ENCODE data around the gene CNN3. TPM values are rescaled to one million over a fixed set of nuclear protein-coding genes. Genes with fewer than 3 reads are reported as not detected.

CNN3 gene
- polyA plus RNA-seq, 1 of the 3 experiments (the other 2 are of a cell fraction), result 204 TPM

DNA sequence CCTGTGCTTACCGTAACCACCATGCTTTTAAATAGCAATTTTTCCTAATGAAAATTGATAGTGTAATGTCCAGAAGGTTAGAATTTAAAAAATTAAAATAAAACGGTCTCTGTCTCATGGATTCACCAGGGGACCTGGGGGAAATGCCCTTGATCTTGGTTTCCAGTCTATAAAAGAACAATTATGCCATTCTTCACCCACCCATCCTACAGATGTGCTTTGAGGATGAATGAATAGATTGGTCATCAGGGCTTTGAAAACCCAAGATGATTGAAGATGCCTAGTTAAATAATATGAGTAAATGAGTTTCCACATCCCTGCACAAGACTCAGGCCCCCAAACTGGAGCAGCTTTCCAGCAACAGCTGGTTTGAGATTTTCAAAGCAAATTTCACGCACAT, 38.7 kb downstream of the CNN3 start:
- no peaks in the 10 kb centered on the region for H3K79me2 ChIP-seq (ENCODE audit: insufficient read depth)
- H3K9ac ChIP-seq, result no peak overlapping the region
- ChIA-PET CTCF (interaction anchor here (1.7 kb wide), 1 partner anchor 155 kb away, joined by 4 read pairs; no protein-coding TSS in a partner anchor), POLR2A (interaction anchor here (0.8 kb wide), 1 partner anchor 27 kb away, joined by 3 read pairs; no protein-coding TSS in a partner anchor)
- no peak overlapping the region for H3K4me3 ChIP-seq (ENCODE audit: low read depth in 2 of 2, low read length in 1 of 2)
- TF ChIP-seq, protein P1, sequence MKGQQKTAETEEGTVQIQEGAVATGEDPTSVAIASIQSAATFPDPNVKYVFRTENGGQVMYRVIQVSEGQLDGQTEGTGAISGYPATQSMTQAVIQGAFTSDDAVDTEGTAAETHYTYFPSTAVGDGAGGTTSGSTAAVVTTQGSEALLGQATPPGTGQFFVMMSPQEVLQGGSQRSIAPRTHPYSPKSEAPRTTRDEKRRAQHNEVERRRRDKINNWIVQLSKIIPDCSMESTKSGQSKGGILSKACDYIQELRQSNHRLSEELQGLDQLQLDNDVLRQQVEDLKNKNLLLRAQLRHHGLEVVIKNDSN (IDR thresholded peaks at IDR 0.05; ENCODE audit: borderline replicate concordance, low read depth), result no peak
- TF ChIP-seq TEAD4 (IDR thresholded peaks at IDR 0.05; ENCODE audit: borderline replicate concordance, insufficient read depth) (no peak), RFX5 (IDR thresholded peaks at IDR 0.05; ENCODE audit: low read length) (no peak), FOSL2 (IDR thresholded peaks at IDR 0.05; ENCODE audit: borderline replicate concordance, low read depth) (no peak), RAD21 (IDR thresholded peaks at IDR 0.05; ENCODE audit: low read length) (no peak), RCOR1 (IDR thresholded peaks at IDR 0.05; ENCODE audit: low read length) (no peak), TAF1 (IDR thresholded peaks at IDR 0.05; ENCODE audit: borderline replicate concordance, low read depth, low read length) (no peak), TCF12 (IDR thresholded peaks at IDR 0.05) (no peak), SMC3 (IDR thresholded peaks at IDR 0.05; ENCODE audit: low read depth, low read length) (no peak), EZH2phosphoT487 (IDR thresholded peaks at IDR 0.05; ENCODE audit: borderline replicate concordance, low read depth) (no peak), FOXJ3 (CRISPR knock-in tag; IDR thresholded peaks at IDR 0.05) (no peak), ELF1 (IDR thresholded peaks at IDR 0.05) (no peak), FOXM1 (IDR thresholded peaks at IDR 0.05; ENCODE audit: low read depth) (no peak), GABPA (IDR thresholded peaks at IDR 0.05; ENCODE audit: low read depth) (no peak)
- TF ChIP-seq, protein P2, sequence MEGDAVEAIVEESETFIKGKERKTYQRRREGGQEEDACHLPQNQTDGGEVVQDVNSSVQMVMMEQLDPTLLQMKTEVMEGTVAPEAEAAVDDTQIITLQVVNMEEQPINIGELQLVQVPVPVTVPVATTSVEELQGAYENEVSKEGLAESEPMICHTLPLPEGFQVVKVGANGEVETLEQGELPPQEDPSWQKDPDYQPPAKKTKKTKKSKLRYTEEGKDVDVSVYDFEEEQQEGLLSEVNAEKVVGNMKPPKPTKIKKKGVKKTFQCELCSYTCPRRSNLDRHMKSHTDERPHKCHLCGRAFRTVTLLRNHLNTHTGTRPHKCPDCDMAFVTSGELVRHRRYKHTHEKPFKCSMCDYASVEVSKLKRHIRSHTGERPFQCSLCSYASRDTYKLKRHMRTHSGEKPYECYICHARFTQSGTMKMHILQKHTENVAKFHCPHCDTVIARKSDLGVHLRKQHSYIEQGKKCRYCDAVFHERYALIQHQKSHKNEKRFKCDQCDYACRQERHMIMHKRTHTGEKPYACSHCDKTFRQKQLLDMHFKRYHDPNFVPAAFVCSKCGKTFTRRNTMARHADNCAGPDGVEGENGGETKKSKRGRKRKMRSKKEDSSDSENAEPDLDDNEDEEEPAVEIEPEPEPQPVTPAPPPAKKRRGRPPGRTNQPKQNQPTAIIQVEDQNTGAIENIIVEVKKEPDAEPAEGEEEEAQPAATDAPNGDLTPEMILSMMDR (IDR thresholded peaks at IDR 0.05), result no peak
- TF ChIP-seq, protein P3, sequence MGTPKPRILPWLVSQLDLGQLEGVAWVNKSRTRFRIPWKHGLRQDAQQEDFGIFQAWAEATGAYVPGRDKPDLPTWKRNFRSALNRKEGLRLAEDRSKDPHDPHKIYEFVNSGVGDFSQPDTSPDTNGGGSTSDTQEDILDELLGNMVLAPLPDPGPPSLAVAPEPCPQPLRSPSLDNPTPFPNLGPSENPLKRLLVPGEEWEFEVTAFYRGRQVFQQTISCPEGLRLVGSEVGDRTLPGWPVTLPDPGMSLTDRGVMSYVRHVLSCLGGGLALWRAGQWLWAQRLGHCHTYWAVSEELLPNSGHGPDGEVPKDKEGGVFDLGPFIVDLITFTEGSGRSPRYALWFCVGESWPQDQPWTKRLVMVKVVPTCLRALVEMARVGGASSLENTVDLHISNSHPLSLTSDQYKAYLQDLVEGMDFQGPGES (IDR thresholded peaks at IDR 0.05; ENCODE audit: low read depth, low read length), result no peak
- TF ChIP-seq, protein P4, sequence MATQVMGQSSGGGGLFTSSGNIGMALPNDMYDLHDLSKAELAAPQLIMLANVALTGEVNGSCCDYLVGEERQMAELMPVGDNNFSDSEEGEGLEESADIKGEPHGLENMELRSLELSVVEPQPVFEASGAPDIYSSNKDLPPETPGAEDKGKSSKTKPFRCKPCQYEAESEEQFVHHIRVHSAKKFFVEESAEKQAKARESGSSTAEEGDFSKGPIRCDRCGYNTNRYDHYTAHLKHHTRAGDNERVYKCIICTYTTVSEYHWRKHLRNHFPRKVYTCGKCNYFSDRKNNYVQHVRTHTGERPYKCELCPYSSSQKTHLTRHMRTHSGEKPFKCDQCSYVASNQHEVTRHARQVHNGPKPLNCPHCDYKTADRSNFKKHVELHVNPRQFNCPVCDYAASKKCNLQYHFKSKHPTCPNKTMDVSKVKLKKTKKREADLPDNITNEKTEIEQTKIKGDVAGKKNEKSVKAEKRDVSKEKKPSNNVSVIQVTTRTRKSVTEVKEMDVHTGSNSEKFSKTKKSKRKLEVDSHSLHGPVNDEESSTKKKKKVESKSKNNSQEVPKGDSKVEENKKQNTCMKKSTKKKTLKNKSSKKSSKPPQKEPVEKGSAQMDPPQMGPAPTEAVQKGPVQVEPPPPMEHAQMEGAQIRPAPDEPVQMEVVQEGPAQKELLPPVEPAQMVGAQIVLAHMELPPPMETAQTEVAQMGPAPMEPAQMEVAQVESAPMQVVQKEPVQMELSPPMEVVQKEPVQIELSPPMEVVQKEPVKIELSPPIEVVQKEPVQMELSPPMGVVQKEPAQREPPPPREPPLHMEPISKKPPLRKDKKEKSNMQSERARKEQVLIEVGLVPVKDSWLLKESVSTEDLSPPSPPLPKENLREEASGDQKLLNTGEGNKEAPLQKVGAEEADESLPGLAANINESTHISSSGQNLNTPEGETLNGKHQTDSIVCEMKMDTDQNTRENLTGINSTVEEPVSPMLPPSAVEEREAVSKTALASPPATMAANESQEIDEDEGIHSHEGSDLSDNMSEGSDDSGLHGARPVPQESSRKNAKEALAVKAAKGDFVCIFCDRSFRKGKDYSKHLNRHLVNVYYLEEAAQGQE (IDR thresholded peaks at IDR 0.05; ENCODE audit: low read depth, low read length), result no peak
- TF ChIP-seq, protein P5, sequence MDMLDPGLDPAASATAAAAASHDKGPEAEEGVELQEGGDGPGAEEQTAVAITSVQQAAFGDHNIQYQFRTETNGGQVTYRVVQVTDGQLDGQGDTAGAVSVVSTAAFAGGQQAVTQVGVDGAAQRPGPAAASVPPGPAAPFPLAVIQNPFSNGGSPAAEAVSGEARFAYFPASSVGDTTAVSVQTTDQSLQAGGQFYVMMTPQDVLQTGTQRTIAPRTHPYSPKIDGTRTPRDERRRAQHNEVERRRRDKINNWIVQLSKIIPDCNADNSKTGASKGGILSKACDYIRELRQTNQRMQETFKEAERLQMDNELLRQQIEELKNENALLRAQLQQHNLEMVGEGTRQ (IDR thresholded peaks at IDR 0.05; ENCODE audit: borderline replicate concordance, low read depth, low read length), result no peak
- no peak overlapping the region for H2AFZ ChIP-seq (ENCODE audit: low read depth)
- 90% methylated on average over 3 of the region's 3 CpGs for WGBS (ENCODE audit: low lambda C conversion rate)
- H3F3A ChIP-seq (replicated peaks; ENCODE audit: insufficient read depth), result peaks cover 21% of the 10 kb centered on the region
- no peaks in the 10 kb centered on the region for H3K9me2 ChIP-seq
- no peak for DNase-seq
- no peaks in the 10 kb centered on the region for H4K20me1 ChIP-seq (ENCODE audit: insufficient read depth)
- H3K4me2 ChIP-seq, result no peak overlapping the region
- no peak overlapping the region for H3K27ac ChIP-seq (ENCODE audit: low read depth in 2 of 2, low read length in 1 of 2)
- H3K27me3 ChIP-seq (ENCODE audit: insufficient read depth), result no peaks in the 10 kb centered on the region
- peaks cover 4 to 10% of the 10 kb centered on the region in 2 experiments; a peak in 2 of 4 replicates for H3K4me1 ChIP-seq (ENCODE audit: control insufficient read depth in 1 of 2, insufficient read depth in 2 of 2, low read depth in 1 of 2, low read length in 1 of 2)
- H3K9me3 ChIP-seq, result no peaks in the 10 kb centered on the region
- peaks cover 12 to 18% of the 10 kb centered on the region in 2 experiments for H3K36me3 ChIP-seq (replicated peaks in 1 of 2; ENCODE audit: control insufficient read depth in 1 of 2, insufficient read depth in 2 of 2, low read length in 1 of 2)
